ENCODE measurements around the gene COL26A1. TPM values are rescaled to one million over a fixed set of nuclear protein-coding genes. Genes with fewer than 3 reads are reported as not detected.
A peak's percentile ranks its signal among the peaks of the same experiment; 100 is the strongest.
"Not testable (repeated sequence)": the region's sequence is repeated elsewhere in the genome, so short reads cannot be mapped to it uniquely, and the experiment has no call there.

COL26A1 gene
- total RNA-seq, 1 donor from 2014 or later: 155 TPM

- H3K9me3 Mint-ChIP-seq (ENCODE audit: low read depth): no peaks in the 10 kb centered on the region
- no peak overlapping the region for H3K4me3 Mint-ChIP-seq (ENCODE audit: unreplicated experiment)
- no peaks in the 10 kb centered on the region for H3K4me1 Mint-ChIP-seq (ENCODE audit: low read depth)
- TF ChIP-seq, protein P1, sequence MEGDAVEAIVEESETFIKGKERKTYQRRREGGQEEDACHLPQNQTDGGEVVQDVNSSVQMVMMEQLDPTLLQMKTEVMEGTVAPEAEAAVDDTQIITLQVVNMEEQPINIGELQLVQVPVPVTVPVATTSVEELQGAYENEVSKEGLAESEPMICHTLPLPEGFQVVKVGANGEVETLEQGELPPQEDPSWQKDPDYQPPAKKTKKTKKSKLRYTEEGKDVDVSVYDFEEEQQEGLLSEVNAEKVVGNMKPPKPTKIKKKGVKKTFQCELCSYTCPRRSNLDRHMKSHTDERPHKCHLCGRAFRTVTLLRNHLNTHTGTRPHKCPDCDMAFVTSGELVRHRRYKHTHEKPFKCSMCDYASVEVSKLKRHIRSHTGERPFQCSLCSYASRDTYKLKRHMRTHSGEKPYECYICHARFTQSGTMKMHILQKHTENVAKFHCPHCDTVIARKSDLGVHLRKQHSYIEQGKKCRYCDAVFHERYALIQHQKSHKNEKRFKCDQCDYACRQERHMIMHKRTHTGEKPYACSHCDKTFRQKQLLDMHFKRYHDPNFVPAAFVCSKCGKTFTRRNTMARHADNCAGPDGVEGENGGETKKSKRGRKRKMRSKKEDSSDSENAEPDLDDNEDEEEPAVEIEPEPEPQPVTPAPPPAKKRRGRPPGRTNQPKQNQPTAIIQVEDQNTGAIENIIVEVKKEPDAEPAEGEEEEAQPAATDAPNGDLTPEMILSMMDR (IDR thresholded peaks at IDR 0.05): no peak
- no peaks in the 10 kb centered on the region for H3K27me3 Mint-ChIP-seq (ENCODE audit: low read depth)
- no peak overlapping the region for H3K27ac Mint-ChIP-seq (ENCODE audit: unreplicated experiment)
- H3K36me3 Mint-ChIP-seq (ENCODE audit: low read depth): peaks cover 1% of the 10 kb centered on the region
- DNase-seq (ENCODE audit: low spot score): no peak
Measured at GRCh38 chr7:101426303-101427011, 63.8 kb downstream of the COL26A1 start.

- Mint-ChIP-seq H3K4me3 (ENCODE audit: unreplicated experiment) (no peak overlapping the region), H3K36me3 (ENCODE audit: low read depth) (peaks cover 4% of the 10 kb centered on the region), H3K27me3 (ENCODE audit: low read depth) (no peaks in the 10 kb centered on the region), H3K4me1 (ENCODE audit: low read depth) (no peaks in the 10 kb centered on the region), H3K27ac (ENCODE audit: unreplicated experiment) (no peak overlapping the region), H3K9me3 (ENCODE audit: low read depth) (no peaks in the 10 kb centered on the region)
- TF ChIP-seq, protein P1 (IDR thresholded peaks at IDR 0.05): no peak
- no peak for DNase-seq (ENCODE audit: low spot score)
Measured at GRCh38 chr7:101428093-101428866, 65.6 kb downstream of the COL26A1 start.

DNA sequence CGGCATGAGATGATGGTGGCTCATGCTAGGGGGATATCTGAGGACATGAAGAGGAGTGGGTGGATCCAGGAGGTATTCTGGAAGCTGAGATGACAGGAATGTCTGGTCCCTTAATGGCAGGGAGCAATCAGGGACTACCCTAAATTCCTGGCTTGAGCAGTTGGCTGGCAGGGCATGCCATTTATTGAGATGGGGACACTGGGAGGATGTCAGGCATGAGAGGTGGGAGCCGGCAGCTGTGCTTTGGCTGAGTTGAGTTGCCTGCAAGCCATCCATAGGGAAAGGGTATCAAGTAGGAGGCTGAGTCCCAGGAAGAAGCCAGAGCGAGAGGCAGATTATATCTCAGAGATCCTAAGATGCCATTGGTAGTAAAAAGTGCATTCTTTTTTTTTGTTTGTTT, 69.6 kb downstream of the COL26A1 start:
- H3K27me3 Mint-ChIP-seq (ENCODE audit: low read depth): no peaks in the 10 kb centered on the region

DNA sequence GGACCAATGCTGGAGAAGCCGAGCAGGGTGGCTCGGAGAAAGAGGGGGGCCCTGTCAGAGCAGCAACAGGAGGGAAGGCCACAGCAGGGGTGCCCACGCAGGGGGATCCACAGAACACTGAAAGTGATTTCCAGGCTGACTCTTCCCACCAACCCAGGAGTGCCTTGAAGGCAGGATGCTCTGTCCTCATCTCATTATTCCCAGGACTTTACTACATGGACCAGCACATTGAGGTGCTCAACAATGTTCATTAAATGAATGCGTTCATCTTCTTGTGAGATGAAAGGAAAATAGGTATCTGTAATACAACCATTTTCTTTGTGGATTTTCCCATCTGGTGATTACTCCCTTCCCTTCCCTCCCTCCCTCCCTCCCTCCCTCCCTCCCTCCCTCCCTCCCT, 71.0 kb downstream of the COL26A1 start:
- Mint-ChIP-seq H3K36me3 (ENCODE audit: low read depth) (peaks cover 6% of the 10 kb centered on the region), H3K4me1 (ENCODE audit: low read depth) (peaks cover 17% of the 10 kb centered on the region)

More for the DNA sequence above, 69.6 kb downstream of the COL26A1 start:
- Mint-ChIP-seq H3K4me1 (ENCODE audit: low read depth) (peaks cover 17% of the 10 kb centered on the region), H3K36me3 (ENCODE audit: low read depth) (peaks cover 6% of the 10 kb centered on the region), H3K9me3 (ENCODE audit: low read depth) (no peaks in the 10 kb centered on the region), H3K4me3 (ENCODE audit: unreplicated experiment) (no peak overlapping the region), H3K27ac (ENCODE audit: unreplicated experiment) (peak overlapping the region; percentile 36)
- no peak for DNase-seq (ENCODE audit: low spot score)
- TF ChIP-seq, protein P1 (IDR thresholded peaks at IDR 0.05): no peak

DNA sequence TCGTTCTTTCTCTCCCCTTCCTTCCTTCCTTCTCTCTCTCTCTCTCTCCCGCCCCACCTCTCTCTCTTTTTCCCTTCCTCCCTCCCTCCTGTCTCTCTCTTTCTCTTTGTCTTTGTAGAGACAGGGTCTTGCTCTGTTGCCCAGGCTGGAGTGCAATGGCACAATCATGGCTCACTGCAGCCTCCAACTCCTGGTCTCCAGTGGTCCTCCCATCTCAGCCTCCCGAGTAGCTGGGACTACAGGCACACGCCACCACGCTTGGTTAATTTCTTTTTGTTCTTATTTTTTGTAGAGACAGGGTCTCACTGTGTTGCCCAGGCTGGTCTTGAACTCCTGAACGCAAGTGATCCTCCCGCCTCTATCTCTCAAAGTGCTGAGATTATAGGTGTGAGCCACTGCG, 71.5 kb downstream of the COL26A1 start:
- not testable (repeated sequence) for H3K9me3 Mint-ChIP-seq (ENCODE audit: low read depth)

More for the DNA sequence above, 71.0 kb downstream of the COL26A1 start:
- DNase-seq (ENCODE audit: low spot score): no peak
- Mint-ChIP-seq H3K27me3 (ENCODE audit: low read depth) (no peaks in the 10 kb centered on the region), H3K4me3 (ENCODE audit: unreplicated experiment) (no peak overlapping the region), H3K9me3 (ENCODE audit: low read depth) (no peaks in the 10 kb centered on the region), H3K27ac (ENCODE audit: unreplicated experiment) (no peak overlapping the region)
- TF ChIP-seq, protein P1 (IDR thresholded peaks at IDR 0.05): no peak

More for the DNA sequence above, 71.5 kb downstream of the COL26A1 start:
- H3K27me3 Mint-ChIP-seq (ENCODE audit: low read depth); DNase-seq (ENCODE audit: low spot score); H3K27ac Mint-ChIP-seq (ENCODE audit: unreplicated experiment); H3K4me3 Mint-ChIP-seq (ENCODE audit: unreplicated experiment); H3K36me3 Mint-ChIP-seq (ENCODE audit: low read depth): not testable (repeated sequence)
- peaks cover 17% of the 10 kb centered on the region for H3K4me1 Mint-ChIP-seq (ENCODE audit: low read depth)
